ENCODE measurements around the gene MCRIP1. TPM values are rescaled to one million over a fixed set of nuclear protein-coding genes. Genes with fewer than 3 reads are reported as not detected.

Gene MCRIP1
- total RNA-seq, 1 experiment from 2014 or later, result 115 TPM

- H3K4me3 ChIP-seq (ENCODE audit: low read depth in 2 of 2, low read length in 2 of 2), result no peak overlapping the region
- no peaks in the 10 kb centered on the region for H3K36me3 ChIP-seq (ENCODE audit: control insufficient read depth, insufficient read depth, low read length)
- ATAC-seq (no peak), DNase-seq (ENCODE audit: low read depth, low spot score) (no peak)
- TF ChIP-seq CTCF (IDR thresholded peaks at IDR 0.05), result no peak
- TF ChIP-seq POLR2AphosphoS5 (IDR thresholded peaks at IDR 0.05; ENCODE audit: low read depth, low read length), result no peak
- TF ChIP-seq REST (IDR thresholded peaks at IDR 0.05; ENCODE audit: insufficient read depth in 1 of 2, low read depth in 2 of 2, low read length in 1 of 2), result no peak
- TF ChIP-seq TCF7L2 (IDR thresholded peaks at IDR 0.05; ENCODE audit: low read depth, low read length), result no peak
- TF ChIP-seq SIN3A (IDR thresholded peaks at IDR 0.05; ENCODE audit: borderline replicate concordance, insufficient read depth, low read depth, low read length), result no peak
- in situ Hi-C loops (cut with HindIII; ENCODE audit: low pct_unique_long_range_greater_than_20kb, low sequenced_read_pairs) (no loop called here), intact Hi-C loops (cut with micrococcal nuclease; ENCODE audit: unreplicated experiment) (no loop called here)
- H3K27me3 ChIP-seq (ENCODE audit: control insufficient read depth, insufficient read depth, low read length), result no peaks in the 10 kb centered on the region
- no TSS peak for BruUV-seq (replicated peaks)
- H3K9me3 ChIP-seq (ENCODE audit: control insufficient read depth, insufficient read depth, low read depth, low read length), result no peaks in the 10 kb centered on the region
- H3K27ac ChIP-seq (ENCODE audit: low read length), result no peak overlapping the region
- peaks cover 4% of the 10 kb centered on the region for H3K4me1 ChIP-seq (ENCODE audit: control insufficient read depth, insufficient read depth, low read length)
- ChIA-PET CTCF (no interaction called here), POLR2A (no interaction called here)
Measured at GRCh38 chr17:81813861-81814683, 19.0 kb downstream of the MCRIP1 start.

GRCh38 chr17:81813371-81813684 lies 19.8 kb downstream of the MCRIP1 start:
- intact Hi-C loops (cut with micrococcal nuclease; ENCODE audit: unreplicated experiment), result no loop called here
- in situ Hi-C loops (cut with HindIII; ENCODE audit: low pct_unique_long_range_greater_than_20kb, low sequenced_read_pairs), result no loop called here
- DNase-seq (ENCODE audit: low read depth, low spot score) (no peak), ATAC-seq (no peak)
- H3K9me3 ChIP-seq (ENCODE audit: control insufficient read depth, insufficient read depth, low read depth, low read length), result no peaks in the 10 kb centered on the region
- no peaks in the 10 kb centered on the region for H3K36me3 ChIP-seq (ENCODE audit: control insufficient read depth, insufficient read depth, low read length)
- ChIA-PET POLR2A (no interaction called here), CTCF (no interaction called here)
- no peak overlapping the region for H3K4me3 ChIP-seq (ENCODE audit: low read depth in 2 of 2, low read length in 2 of 2)
- H3K27ac ChIP-seq (ENCODE audit: low read length), result no peak overlapping the region
- no TSS peak for BruUV-seq (replicated peaks)
- no peaks in the 10 kb centered on the region for H3K27me3 ChIP-seq (ENCODE audit: control insufficient read depth, insufficient read depth, low read length)
- TF ChIP-seq POLR2AphosphoS5 (IDR thresholded peaks at IDR 0.05; ENCODE audit: low read depth, low read length) (no peak), TCF7L2 (IDR thresholded peaks at IDR 0.05; ENCODE audit: low read depth, low read length) (no peak), SIN3A (IDR thresholded peaks at IDR 0.05; ENCODE audit: borderline replicate concordance, insufficient read depth, low read depth, low read length) (no peak), REST (IDR thresholded peaks at IDR 0.05; ENCODE audit: insufficient read depth in 1 of 2, low read depth in 2 of 2, low read length in 1 of 2) (no peak)
- H3K4me1 ChIP-seq (ENCODE audit: control insufficient read depth, insufficient read depth, low read length), result peaks cover 4% of the 10 kb centered on the region
